HG03342 (cell line): ENCODE measurements around the gene ADGRG1.

ENCODE experiments used
- ATAC-seq: cut with Tn5 transposase; IDR thresholded peaks from one replicate; pipeline ENCODE4 v1.9.1; 2021; ENCODE audit warnings: mild to moderate bottlenecking, moderate library complexity; ENCODE audit not compliant: unreplicated experiment

Gene ADGRG1

GRCh38 chr16:57619606-57620334 is 8.7 kb upstream of the ADGRG1 start:
- no peak for ATAC-seq

DNA sequence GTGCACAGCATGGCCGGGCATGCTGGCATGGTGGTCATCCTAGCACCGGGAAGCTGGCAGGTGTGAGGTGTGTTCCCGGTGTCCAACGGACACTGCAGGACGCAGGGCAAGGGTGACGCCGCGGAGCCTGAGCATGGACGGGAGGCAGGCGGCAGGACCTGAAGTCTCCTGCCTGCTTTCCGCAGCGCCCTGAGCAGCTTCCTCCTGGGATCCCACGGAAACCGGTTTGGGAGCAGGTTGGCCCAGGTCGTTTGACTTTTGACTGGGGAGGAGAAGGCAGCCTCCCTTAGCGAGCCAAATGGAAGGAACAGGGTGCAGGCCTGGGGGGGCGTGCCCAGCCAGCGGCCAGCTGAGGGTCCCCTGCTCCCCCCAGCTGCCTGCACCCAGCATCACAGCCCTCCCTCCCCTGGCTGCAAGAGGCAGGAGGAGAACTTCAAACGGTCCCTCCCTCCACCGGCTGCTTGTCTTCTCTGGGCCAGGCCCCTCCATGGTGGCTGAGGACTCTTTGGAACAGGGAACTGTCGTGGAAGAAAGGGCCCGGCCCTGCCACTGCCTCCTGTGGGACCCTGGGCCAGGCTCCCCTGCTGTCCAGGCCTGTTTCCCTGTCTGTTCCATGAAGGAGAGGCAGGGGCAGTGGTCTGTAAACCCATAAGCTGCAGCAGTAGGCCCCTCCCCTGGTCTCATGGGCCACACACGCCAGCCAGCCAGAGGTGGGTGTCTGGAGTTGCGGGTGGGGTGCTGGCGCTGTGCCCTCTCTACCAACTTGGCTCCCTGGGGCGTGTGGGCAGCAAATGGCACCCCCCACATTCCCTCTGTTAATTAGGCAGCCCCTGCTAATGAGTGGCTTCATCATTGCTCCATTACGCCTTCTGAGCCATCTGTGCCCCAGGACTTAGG is 7.8 kb upstream of the ADGRG1 start:
- no peak for ATAC-seq

GRCh38 chr16:57621521-57622271 is 6.7 kb upstream of the ADGRG1 start:
- no peak for ATAC-seq

GRCh38 chr16:57622361-57623250 is 5.8 kb upstream of the ADGRG1 start:
- ATAC-seq: no peak

- ATAC-seq: no peak
Measured at GRCh38 chr16:57623251-57624043, 5.0 kb upstream of the ADGRG1 start.

DNA sequence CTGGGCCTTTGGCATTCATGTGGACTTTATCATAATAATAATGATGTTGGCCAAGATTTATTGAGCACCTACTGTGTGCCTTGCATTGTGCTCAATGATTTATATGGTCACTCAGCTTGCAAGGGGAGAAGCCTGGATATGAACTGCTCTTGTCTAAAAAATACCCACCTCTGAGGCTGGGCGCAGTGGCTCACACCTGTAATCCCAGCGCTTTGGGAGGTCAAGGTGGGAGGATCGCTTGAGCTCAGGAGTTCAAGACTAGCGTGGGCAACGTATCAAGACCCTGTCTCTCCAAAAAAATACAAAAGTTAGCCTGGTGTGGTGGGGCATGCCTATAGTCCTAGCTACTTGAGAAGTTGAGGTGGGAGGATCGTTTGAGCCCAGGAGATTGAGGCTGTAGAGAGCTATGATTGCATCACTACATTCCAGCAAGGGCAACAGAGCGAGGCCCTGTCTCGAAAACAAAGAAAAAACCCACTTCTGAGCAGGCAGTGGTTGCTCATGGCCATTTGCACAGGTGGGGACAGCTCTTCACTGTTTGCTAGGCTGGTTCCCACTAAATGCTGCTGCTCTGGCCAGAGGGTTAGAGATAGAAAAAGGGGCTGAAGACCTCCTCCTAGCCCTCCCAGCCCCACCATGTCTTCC is 4.3 kb upstream of the ADGRG1 start:
- ATAC-seq: no peak

- ATAC-seq: no peak
Measured at GRCh38 chr16:57624806-57625500, 3.5 kb upstream of the ADGRG1 start.

DNA sequence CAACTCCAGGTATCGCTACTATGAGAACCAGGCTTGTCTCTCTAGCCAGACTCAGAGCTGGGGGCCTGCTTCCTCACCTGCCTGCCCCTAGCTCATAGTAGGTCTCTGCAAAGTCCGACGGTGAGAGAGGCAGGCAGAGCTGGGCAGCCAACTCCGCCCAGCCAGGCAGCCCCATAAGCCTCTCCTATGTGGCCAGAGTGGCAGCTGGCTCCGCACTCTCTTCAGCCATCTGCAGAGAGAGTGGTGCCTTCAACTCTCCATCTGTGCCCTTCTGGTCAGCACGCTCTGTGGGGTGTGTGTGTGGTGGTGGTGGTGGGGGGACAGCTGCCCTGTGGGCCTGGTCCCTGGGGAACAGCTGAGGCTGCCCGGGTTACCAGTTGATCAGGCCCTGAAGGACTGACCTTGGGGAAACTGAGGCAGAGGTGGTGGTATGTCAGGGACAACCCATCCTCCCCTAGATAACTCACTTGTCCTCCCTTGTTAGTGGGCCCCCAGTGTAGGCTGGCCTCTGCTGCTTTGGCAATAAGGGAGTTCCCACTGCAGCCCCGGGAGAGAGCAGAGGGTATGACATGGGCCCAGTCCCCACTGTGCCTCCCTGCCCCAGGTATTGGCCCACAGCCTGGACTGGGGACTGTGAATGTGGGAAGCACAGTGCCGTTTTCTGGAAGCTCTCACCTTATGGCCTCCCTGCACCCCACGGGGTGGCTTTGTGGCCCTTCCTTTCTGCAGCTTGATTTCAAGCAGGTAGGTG is 1.8 kb upstream of the ADGRG1 start:
- ATAC-seq: no peak

GRCh38 chr16:57627184-57627871 is 1.1 kb upstream of the ADGRG1 start:
- no peak for ATAC-seq

DNA sequence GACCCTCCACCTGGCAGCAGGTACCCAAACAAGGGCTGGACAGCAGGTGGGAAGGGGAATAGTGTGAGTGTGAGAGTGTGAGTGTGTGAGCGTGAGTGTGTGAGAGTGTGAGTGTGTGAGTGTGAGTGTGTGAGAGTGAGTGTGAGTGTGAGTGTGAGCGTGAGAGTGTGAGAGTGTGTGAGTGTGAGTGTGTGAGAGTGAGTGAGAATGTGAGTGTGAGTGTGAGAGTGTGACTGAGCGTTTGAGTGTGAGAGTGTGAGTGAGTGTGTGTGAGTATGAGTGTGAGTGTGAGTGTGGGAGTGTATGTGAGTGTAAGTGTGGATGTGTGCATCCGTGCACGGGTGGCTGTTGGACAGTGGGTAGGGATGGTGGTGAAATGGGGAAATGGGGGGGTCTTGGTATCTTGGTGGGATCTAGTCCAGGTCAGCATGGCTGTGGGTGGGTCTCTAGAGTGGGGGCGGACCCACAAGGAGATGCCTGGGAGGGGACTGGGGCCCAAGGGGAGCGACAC is 408 bp downstream of the ADGRG1 start:
- ATAC-seq: no peak

- no peak for ATAC-seq
Measured at GRCh38 chr16:57629516-57630406, 1.3 kb downstream of the ADGRG1 start.

DNA sequence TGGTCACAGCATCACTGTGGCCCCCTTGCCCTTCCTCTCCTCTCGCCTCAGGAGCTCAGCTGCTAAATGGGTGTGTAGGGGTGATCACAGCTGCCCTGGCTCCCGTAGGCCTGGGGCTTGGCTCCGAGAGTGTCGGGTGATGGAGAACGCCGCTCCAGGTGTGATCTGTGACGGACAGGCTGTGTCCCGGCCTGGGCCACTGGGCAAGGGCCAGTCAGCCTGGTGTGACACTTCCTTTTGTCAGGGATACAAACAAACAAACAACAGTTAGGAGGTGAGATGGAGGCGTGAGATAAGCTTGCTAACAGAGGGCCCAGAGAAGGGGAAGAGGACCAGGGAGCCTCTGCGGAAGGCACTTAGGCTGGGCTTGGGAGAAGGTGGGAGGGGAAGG is 2.0 kb downstream of the ADGRG1 start:
- no peak for ATAC-seq

- ATAC-seq: no peak
Measured at GRCh38 chr16:57630931-57631845, 2.8 kb downstream of the ADGRG1 start.

GRCh38 chr16:57632568-57632967 is 4.1 kb downstream of the ADGRG1 start:
- ATAC-seq: no peak
